A673 (cell line): ENCODE results near the gene SERAC1.

Experiments used
- EZH2 ChIP-seq: fragments of 200-600 bp; sonication (generic); IDR thresholded peaks from 2 replicates; pipeline ENCODE4 v1.6.1; 2017; ENCODE audit warnings: borderline replicate concordance, low read depth, mild to moderate bottlenecking, mixed read lengths, antibody characterized with exemption, low read length; ENCODE audit not compliant: poor library complexity, severe bottlenecking
- TF ChIP-seq, protein P1 (sequence below): fragments of 300-800, 200-600 bp; sonication (generic); conservative IDR thresholded peaks from 2 replicates; pipeline ENCODE4 v1.5.1; 2017; ENCODE audit warnings: low read depth, mild to moderate bottlenecking, antibody characterized with exemption, low read length, moderate library complexity, mixed read lengths

- TF ChIP-seq, protein P1, sequence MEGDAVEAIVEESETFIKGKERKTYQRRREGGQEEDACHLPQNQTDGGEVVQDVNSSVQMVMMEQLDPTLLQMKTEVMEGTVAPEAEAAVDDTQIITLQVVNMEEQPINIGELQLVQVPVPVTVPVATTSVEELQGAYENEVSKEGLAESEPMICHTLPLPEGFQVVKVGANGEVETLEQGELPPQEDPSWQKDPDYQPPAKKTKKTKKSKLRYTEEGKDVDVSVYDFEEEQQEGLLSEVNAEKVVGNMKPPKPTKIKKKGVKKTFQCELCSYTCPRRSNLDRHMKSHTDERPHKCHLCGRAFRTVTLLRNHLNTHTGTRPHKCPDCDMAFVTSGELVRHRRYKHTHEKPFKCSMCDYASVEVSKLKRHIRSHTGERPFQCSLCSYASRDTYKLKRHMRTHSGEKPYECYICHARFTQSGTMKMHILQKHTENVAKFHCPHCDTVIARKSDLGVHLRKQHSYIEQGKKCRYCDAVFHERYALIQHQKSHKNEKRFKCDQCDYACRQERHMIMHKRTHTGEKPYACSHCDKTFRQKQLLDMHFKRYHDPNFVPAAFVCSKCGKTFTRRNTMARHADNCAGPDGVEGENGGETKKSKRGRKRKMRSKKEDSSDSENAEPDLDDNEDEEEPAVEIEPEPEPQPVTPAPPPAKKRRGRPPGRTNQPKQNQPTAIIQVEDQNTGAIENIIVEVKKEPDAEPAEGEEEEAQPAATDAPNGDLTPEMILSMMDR = no peak
- no peak for TF ChIP-seq EZH2
Measured at GRCh38 chr6:158158123-158158522, 9.9 kb downstream of the SERAC1 start.
